Measurements from ENCODE around the gene RNGTT. TPM values are rescaled to one million over a fixed set of nuclear protein-coding genes. Genes with fewer than 3 reads are reported as not detected.

Gene RNGTT
- total RNA-seq, 1 donor: 38.0 TPM

GRCh38 chr6:88585276-88585692 lies 378.1 kb downstream of the RNGTT start:
- H3K4me3 ChIP-seq (ENCODE audit: low read depth, low read length): no peak overlapping the region
- no peak for TF ChIP-seq CTCF (IDR thresholded peaks at IDR 0.05; ENCODE audit: insufficient read depth, low read depth, low read length)
- no peak for DNase-seq (ENCODE audit: low read depth)

- H3K4me3 ChIP-seq (ENCODE audit: low read depth, low read length): no peak overlapping the region
- no peak for DNase-seq (ENCODE audit: low read depth)
- TF ChIP-seq CTCF (IDR thresholded peaks at IDR 0.05; ENCODE audit: insufficient read depth, low read depth, low read length): no peak
These were observed 378.7 kb downstream of the RNGTT start for GRCh38 chr6:88584581-88585275.

GRCh38 chr6:88577461-88577860 lies 386.0 kb downstream of the RNGTT start:
- no peak overlapping the region for H3K4me3 ChIP-seq (ENCODE audit: low read depth, low read length)
- no peak for TF ChIP-seq CTCF (IDR thresholded peaks at IDR 0.05; ENCODE audit: insufficient read depth, low read depth, low read length)
- DNase-seq (ENCODE audit: low read depth): no peak

GRCh38 chr6:88575536-88575935 lies 387.9 kb downstream of the RNGTT start:
- TF ChIP-seq CTCF (IDR thresholded peaks at IDR 0.05; ENCODE audit: insufficient read depth, low read depth, low read length): no peak
- no peak for DNase-seq (ENCODE audit: low read depth)

GRCh38 chr6:88574651-88575050 lies 388.8 kb downstream of the RNGTT start:
- DNase-seq (ENCODE audit: low read depth): no peak
- no peak overlapping the region for H3K4me3 ChIP-seq (ENCODE audit: low read depth, low read length)
- no peak for TF ChIP-seq CTCF (IDR thresholded peaks at IDR 0.05; ENCODE audit: insufficient read depth, low read depth, low read length)

More at GRCh38 chr6:88575536-88575935, 387.9 kb downstream of the RNGTT start:
- H3K4me3 ChIP-seq (ENCODE audit: low read depth, low read length): no peak overlapping the region

GRCh38 chr6:88574031-88574430 lies 389.4 kb downstream of the RNGTT start:
- H3K4me3 ChIP-seq (ENCODE audit: low read depth, low read length): no peak overlapping the region
- no peak for DNase-seq (ENCODE audit: low read depth)
- no peak for TF ChIP-seq CTCF (IDR thresholded peaks at IDR 0.05; ENCODE audit: insufficient read depth, low read depth, low read length)

GRCh38 chr6:88573561-88573960 lies 389.9 kb downstream of the RNGTT start:
- no peak for TF ChIP-seq CTCF (IDR thresholded peaks at IDR 0.05; ENCODE audit: insufficient read depth, low read depth, low read length)
- H3K4me3 ChIP-seq (ENCODE audit: low read depth, low read length): no peak overlapping the region
- no peak for DNase-seq (ENCODE audit: low read depth)
